GM11168 (cell line): ENCODE results near the gene CATSPERZ.

Source experiments
- in situ Hi-C: fragments of 300-500 bp; cut with MboI; formaldehyde crosslinking; loops from one replicate; pipeline ENCODE4 v1.12.0; 2022; ENCODE audit warnings: low sequenced_read_pairs; ENCODE audit not compliant: unreplicated experiment

CATSPERZ gene

GRCh38 chr11:64352995-64353714 is 53.0 kb downstream of the CATSPERZ start:
- in situ Hi-C loops, result no loop called here

GRCh38 chr11:64353715-64354506 is 53.8 kb downstream of the CATSPERZ start:
- in situ Hi-C loops, result no loop called here
